ENCODE measurements around the gene CEP76.

- no peak for TF ChIP-seq CTCF (IDR thresholded peaks at IDR 0.05)
- TF ChIP-seq POLR2AphosphoS5 (IDR thresholded peaks at IDR 0.05; ENCODE audit: low read depth, low read length) = peak; percentile 84
- TF ChIP-seq REST (IDR thresholded peaks at IDR 0.05; ENCODE audit: insufficient read depth in 1 of 2, low read depth in 2 of 2, low read length in 1 of 2) = no peak
- peak; percentile 40; the same call in 1 of the 2 replicates for TF ChIP-seq SIN3A (IDR thresholded peaks at IDR 0.05; ENCODE audit: borderline replicate concordance, insufficient read depth, low read depth, low read length)
- peak; percentile 76 for TF ChIP-seq TCF7L2 (IDR thresholded peaks at IDR 0.05; ENCODE audit: low read depth, low read length)
Observed at GRCh38 chr18:12702221-12703095, at the start of gene CEP76, which contains the start of gene PSMG2.
